ENCODE measurements around the gene ADAM8.

ADAM8 gene

DNA sequence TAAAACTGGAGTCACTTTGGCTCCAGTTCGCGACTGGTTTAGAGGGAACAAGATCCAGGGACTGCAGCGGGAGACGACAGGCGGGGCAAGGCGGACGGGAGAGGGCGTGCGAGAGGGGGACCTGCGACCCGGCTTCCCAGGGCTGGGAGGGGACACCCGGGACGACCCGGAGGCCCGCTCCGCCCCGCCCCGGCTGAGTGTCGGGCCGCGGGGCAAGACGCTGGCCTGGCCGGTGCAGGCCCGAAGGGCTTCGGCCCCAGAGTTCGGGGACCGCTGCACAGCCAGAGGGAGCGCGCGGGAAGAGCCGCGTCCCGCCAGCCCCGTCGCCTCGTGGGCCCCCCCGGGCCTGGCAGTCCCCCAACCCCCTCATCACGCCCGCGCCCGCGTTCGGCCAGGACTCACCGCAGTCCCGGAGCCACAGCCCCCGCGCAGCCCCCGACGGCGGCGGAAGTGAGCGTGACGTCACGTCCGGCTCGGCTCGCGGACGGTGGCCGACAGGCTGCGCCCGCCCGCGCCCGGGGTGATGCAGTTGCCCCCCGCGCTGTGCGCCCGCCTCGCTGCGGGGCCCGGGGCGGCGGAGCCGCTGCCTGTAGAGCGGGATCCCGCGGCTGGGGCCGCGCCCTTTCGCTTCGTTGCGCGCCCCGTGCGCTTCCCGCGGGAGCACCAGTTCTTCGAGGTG is 31.9 kb upstream of the ADAM8 start, which contains the start of the genes TUBGCP2 and ZNF511:
Gene TUBGCP2 (minus strand): TSS at position 452 of the 679 bp plus-strand sequence. CDS start 5,931 bp downstream, outside the sequence.
Gene ZNF511 (plus strand): TSS at position 494 of the 679 bp plus-strand sequence. CDS start 30 bp downstream, at position 524.
- H3K4me1 ChIP-seq (ENCODE audit: control insufficient read depth, insufficient read depth, low read length) = no peaks in the 10 kb centered on the region
- H3K9ac ChIP-seq (ENCODE audit: low read depth, low read length) = peak within 1 kb of the TSS; percentile 96
- H3K4me3 ChIP-seq (ENCODE audit: low read depth, low read length) = peak within 1 kb of the TSS; percentile 94
- peaks cover 32% of the 10 kb centered on the region for H3K36me3 ChIP-seq (ENCODE audit: control insufficient read depth, insufficient read depth, low read length)
- no peaks in the 10 kb centered on the region for H3K9me3 ChIP-seq (ENCODE audit: control insufficient read depth, insufficient read depth, low read length)
- H3K27me3 ChIP-seq (ENCODE audit: control insufficient read depth, insufficient read depth, low read length) = no peaks in the 10 kb centered on the region
- peak within 1 kb of the TSS; percentile 96 for H3K27ac ChIP-seq (ENCODE audit: low read depth, low read length)

DNA sequence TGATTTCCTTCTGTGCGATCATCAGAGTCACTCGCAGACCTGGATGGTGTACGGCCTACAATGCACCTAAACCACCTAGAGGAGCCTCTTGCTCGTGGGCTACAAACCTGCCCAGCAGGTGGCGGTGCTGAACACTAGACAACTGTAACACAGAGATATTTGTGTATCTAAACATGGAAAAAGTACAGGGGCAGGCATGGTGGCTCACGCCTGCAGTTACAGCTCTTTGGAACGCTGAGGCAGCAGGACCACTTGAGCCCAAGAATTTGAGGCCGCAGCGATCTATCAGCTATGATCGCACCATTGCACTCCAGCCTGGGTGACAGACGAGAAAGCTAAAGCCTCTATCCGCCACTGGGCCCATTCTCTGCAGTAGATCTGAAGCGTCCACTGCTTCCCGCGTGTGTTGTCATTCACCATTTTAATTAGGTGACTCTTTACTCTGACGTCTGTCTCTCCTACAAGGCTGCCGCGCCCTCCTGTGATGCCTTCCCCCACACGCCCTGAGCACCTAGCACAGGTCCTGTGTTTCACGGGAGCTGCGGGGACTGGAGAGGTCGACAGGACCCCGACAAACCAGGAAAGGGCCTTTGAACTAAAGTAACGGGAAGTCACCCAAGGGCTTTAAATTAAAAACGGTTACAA is 31.2 kb upstream of the ADAM8 start:
- Histone ChIP-seq H3K4me3 (ENCODE audit: low read depth, low read length) (peak overlapping the region; percentile 94), H3K9me3 (ENCODE audit: control insufficient read depth, insufficient read depth, low read length) (no peaks in the 10 kb centered on the region), H3K4me1 (ENCODE audit: control insufficient read depth, insufficient read depth, low read length) (no peaks in the 10 kb centered on the region), H3K27ac (ENCODE audit: low read depth, low read length) (peak overlapping the region; percentile 96), H3K27me3 (ENCODE audit: control insufficient read depth, insufficient read depth, low read length) (no peaks in the 10 kb centered on the region), H3K36me3 (ENCODE audit: control insufficient read depth, insufficient read depth, low read length) (peaks cover 32% of the 10 kb centered on the region), H3K9ac (ENCODE audit: low read depth, low read length) (peak overlapping the region; percentile 96)

- Histone ChIP-seq H3K9me3 (ENCODE audit: control insufficient read depth, insufficient read depth, low read length) (no peaks in the 10 kb centered on the region), H3K27ac (ENCODE audit: low read depth, low read length) (no peak overlapping the region), H3K9ac (ENCODE audit: low read depth, low read length) (no peak overlapping the region), H3K4me1 (ENCODE audit: control insufficient read depth, insufficient read depth, low read length) (no peaks in the 10 kb centered on the region), H3K4me3 (ENCODE audit: low read depth, low read length) (no peak overlapping the region), H3K27me3 (ENCODE audit: control insufficient read depth, insufficient read depth, low read length) (no peaks in the 10 kb centered on the region), H3K36me3 (ENCODE audit: control insufficient read depth, insufficient read depth, low read length) (peaks cover 27% of the 10 kb centered on the region)
These were observed 30.3 kb upstream of the ADAM8 start for GRCh38 chr10:133306941-133307379.

- Histone ChIP-seq H3K36me3 (ENCODE audit: control insufficient read depth, insufficient read depth, low read length) (peaks cover 20% of the 10 kb centered on the region), H3K27ac (ENCODE audit: low read depth, low read length) (no peak overlapping the region), H3K9me3 (ENCODE audit: control insufficient read depth, insufficient read depth, low read length) (no peaks in the 10 kb centered on the region), H3K4me1 (ENCODE audit: control insufficient read depth, insufficient read depth, low read length) (no peaks in the 10 kb centered on the region), H3K27me3 (ENCODE audit: control insufficient read depth, insufficient read depth, low read length) (no peaks in the 10 kb centered on the region), H3K4me3 (ENCODE audit: low read depth, low read length) (no peak overlapping the region), H3K9ac (ENCODE audit: low read depth, low read length) (no peak overlapping the region)
These were observed 29.4 kb upstream of the ADAM8 start for GRCh38 chr10:133306097-133306476.

DNA sequence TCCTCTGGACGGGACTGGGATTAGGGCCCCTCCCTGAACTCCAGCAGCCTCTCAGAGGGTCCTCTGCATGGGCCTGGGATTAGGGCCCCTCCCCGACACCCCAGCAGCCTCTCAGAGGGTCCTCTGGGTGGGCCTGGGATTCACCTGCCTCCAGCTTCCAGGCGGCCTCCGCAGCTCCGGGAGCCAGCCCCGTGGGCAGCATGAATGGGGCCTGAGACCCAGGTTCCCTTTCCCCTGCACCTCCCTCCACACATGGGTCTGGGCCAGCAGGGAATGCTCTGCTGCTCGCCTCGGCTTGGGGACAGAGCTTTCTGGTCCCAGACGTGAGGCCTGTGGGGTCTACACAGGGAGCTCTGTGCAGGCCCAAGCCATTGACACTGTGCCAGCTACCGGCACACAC is 26.5 kb upstream of the ADAM8 start:
- no peaks in the 10 kb centered on the region for H3K27me3 ChIP-seq (ENCODE audit: control insufficient read depth, insufficient read depth, low read length)
- no peak overlapping the region for H3K4me3 ChIP-seq (ENCODE audit: low read depth, low read length)
- H3K36me3 ChIP-seq (ENCODE audit: control insufficient read depth, insufficient read depth, low read length) = peaks cover 33% of the 10 kb centered on the region
- H3K4me1 ChIP-seq (ENCODE audit: control insufficient read depth, insufficient read depth, low read length) = no peaks in the 10 kb centered on the region
- H3K9ac ChIP-seq (ENCODE audit: low read depth, low read length) = no peak overlapping the region
- no peak overlapping the region for H3K27ac ChIP-seq (ENCODE audit: low read depth, low read length)
- H3K9me3 ChIP-seq (ENCODE audit: control insufficient read depth, insufficient read depth, low read length) = no peaks in the 10 kb centered on the region

GRCh38 chr10:133302230-133302629 is 25.6 kb upstream of the ADAM8 start:
- Histone ChIP-seq H3K27ac (ENCODE audit: low read depth, low read length) (no peak overlapping the region), H3K9me3 (ENCODE audit: control insufficient read depth, insufficient read depth, low read length) (no peaks in the 10 kb centered on the region), H3K4me1 (ENCODE audit: control insufficient read depth, insufficient read depth, low read length) (no peaks in the 10 kb centered on the region), H3K4me3 (ENCODE audit: low read depth, low read length) (no peak overlapping the region), H3K36me3 (ENCODE audit: control insufficient read depth, insufficient read depth, low read length) (peaks cover 42% of the 10 kb centered on the region), H3K27me3 (ENCODE audit: control insufficient read depth, insufficient read depth, low read length) (no peaks in the 10 kb centered on the region), H3K9ac (ENCODE audit: low read depth, low read length) (no peak overlapping the region)

DNA sequence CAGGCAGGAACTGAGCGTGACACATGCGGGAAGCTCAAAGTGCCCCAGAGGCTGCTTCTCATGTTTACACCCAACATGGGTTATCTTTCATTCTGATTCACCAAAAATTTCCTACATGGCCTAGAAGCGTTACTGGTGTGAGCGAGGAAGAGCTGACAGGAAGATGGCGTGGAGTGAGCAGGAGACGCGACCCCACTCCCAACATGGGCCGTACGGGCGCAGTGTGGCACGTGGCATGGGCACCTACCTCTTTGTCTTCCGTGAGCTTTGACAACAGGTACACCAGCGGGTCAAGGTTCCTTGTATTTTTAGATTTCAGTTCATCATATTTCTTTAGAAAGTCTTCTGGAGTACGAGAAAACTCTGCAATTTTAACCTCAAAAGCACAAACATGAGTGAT is 23.1 kb upstream of the ADAM8 start:
- Histone ChIP-seq H3K36me3 (ENCODE audit: control insufficient read depth, insufficient read depth, low read length) (peaks cover 65% of the 10 kb centered on the region), H3K9me3 (ENCODE audit: control insufficient read depth, insufficient read depth, low read length) (no peaks in the 10 kb centered on the region), H3K27ac (ENCODE audit: low read depth, low read length) (no peak overlapping the region), H3K4me1 (ENCODE audit: control insufficient read depth, insufficient read depth, low read length) (no peaks in the 10 kb centered on the region), H3K9ac (ENCODE audit: low read depth, low read length) (no peak overlapping the region), H3K4me3 (ENCODE audit: low read depth, low read length) (no peak overlapping the region), H3K27me3 (ENCODE audit: control insufficient read depth, insufficient read depth, low read length) (no peaks in the 10 kb centered on the region)

DNA sequence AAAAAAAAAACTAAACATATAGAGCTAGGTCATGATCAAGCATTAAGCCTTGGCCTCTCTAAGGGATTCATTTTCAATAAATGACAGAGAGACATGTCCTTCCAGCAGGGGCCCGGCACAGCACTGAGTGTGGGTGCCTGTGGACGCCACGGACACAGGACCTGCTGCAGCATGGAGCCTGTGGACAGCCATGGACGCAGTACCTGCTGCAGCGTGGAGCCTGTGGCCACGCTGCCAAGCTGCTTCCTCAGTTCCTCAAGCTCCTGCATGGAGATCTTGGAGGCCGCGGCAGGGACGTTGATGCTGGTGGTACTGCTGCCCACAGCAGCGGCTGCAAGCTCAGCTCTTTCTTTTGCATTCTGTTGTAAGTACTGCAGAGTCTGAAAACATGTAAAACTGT is 22.6 kb upstream of the ADAM8 start:
- peaks cover 70% of the 10 kb centered on the region for H3K36me3 ChIP-seq (ENCODE audit: control insufficient read depth, insufficient read depth, low read length)
- H3K4me1 ChIP-seq (ENCODE audit: control insufficient read depth, insufficient read depth, low read length) = no peaks in the 10 kb centered on the region
- H3K9ac ChIP-seq (ENCODE audit: low read depth, low read length) = no peak overlapping the region
- H3K27me3 ChIP-seq (ENCODE audit: control insufficient read depth, insufficient read depth, low read length) = no peaks in the 10 kb centered on the region
- no peaks in the 10 kb centered on the region for H3K9me3 ChIP-seq (ENCODE audit: control insufficient read depth, insufficient read depth, low read length)
- H3K4me3 ChIP-seq (ENCODE audit: low read depth, low read length) = no peak overlapping the region
- H3K27ac ChIP-seq (ENCODE audit: low read depth, low read length) = no peak overlapping the region

GRCh38 chr10:133298466-133298865 is 21.8 kb upstream of the ADAM8 start:
- no peak overlapping the region for H3K4me3 ChIP-seq (ENCODE audit: low read depth, low read length)
- no peaks in the 10 kb centered on the region for H3K27me3 ChIP-seq (ENCODE audit: control insufficient read depth, insufficient read depth, low read length)
- no peak overlapping the region for H3K27ac ChIP-seq (ENCODE audit: low read depth, low read length)
- H3K4me1 ChIP-seq (ENCODE audit: control insufficient read depth, insufficient read depth, low read length) = no peaks in the 10 kb centered on the region
- no peaks in the 10 kb centered on the region for H3K9me3 ChIP-seq (ENCODE audit: control insufficient read depth, insufficient read depth, low read length)
- peaks cover 77% of the 10 kb centered on the region for H3K36me3 ChIP-seq (ENCODE audit: control insufficient read depth, insufficient read depth, low read length)
- no peak overlapping the region for H3K9ac ChIP-seq (ENCODE audit: low read depth, low read length)

GRCh38 chr10:133297504-133297903 is 20.8 kb upstream of the ADAM8 start:
- H3K9me3 ChIP-seq (ENCODE audit: control insufficient read depth, insufficient read depth, low read length) = no peaks in the 10 kb centered on the region
- H3K4me3 ChIP-seq (ENCODE audit: low read depth, low read length) = no peak overlapping the region
- H3K36me3 ChIP-seq (ENCODE audit: control insufficient read depth, insufficient read depth, low read length) = peaks cover 86% of the 10 kb centered on the region
- H3K27ac ChIP-seq (ENCODE audit: low read depth, low read length) = no peak overlapping the region
- H3K27me3 ChIP-seq (ENCODE audit: control insufficient read depth, insufficient read depth, low read length) = no peaks in the 10 kb centered on the region
- no peaks in the 10 kb centered on the region for H3K4me1 ChIP-seq (ENCODE audit: control insufficient read depth, insufficient read depth, low read length)
- no peak overlapping the region for H3K9ac ChIP-seq (ENCODE audit: low read depth, low read length)

Measured in HUES48 (cell line).